Measurements from ENCODE around the gene KIRREL3. TPM values are rescaled to one million over a fixed set of nuclear protein-coding genes. Genes with fewer than 3 reads are reported as not detected.

KIRREL3 gene
- total and polyA plus RNA-seq, 2 of the 8 experiments (the other 6 are each of a cell fraction or from before 2014, with no cell fraction given): 0.29 to 0.32 TPM

DNA sequence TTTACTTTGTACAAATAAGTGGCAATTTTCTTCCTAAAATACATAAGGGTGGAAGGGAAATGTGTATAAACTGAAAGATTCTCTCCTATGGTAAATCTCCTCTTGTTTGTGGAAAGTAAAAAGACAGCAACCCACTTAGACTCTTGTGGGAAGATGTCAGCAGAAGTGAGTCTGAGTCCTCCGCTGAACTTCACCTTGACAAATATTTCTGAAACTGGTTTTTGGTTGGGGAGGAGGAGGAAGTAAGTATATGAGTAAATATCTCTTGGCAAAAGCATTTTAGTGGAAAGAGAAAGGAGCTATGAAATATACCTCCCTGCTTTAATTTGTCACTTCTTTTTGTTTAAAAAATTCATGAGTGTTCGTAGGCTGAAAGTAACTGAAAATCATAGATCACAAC, 196.2 kb downstream of the KIRREL3 start:
- H2BK5ac ChIP-seq (ENCODE audit: low read depth, low read length): no peak overlapping the region
- H3K56ac ChIP-seq (replicated peaks; ENCODE audit: insufficient read length, low read depth, low read length): no peak overlapping the region
- H3K79me1 ChIP-seq (ENCODE audit: low read depth, low read length): no peaks in the 10 kb centered on the region
- H3K18ac ChIP-seq (ENCODE audit: extremely low read depth, low read length): no peak overlapping the region
- no peak overlapping the region for H3K4ac ChIP-seq (replicated peaks; ENCODE audit: insufficient read length, low read depth, low read length)
- no peaks in the 10 kb centered on the region for H4K20me1 ChIP-seq (replicated peaks in 1 of 2; ENCODE audit: control insufficient read depth in 1 of 2, insufficient read depth in 2 of 2, low read length in 2 of 2)
- H2AK5ac ChIP-seq (ENCODE audit: low read depth, low read length): no peak overlapping the region
- H4K8ac ChIP-seq (ENCODE audit: extremely low read depth, insufficient read depth, low read length): no peak overlapping the region
- H3K36me3 ChIP-seq (ENCODE audit: control insufficient read depth in 2 of 4, insufficient read depth in 4 of 4, low read length in 3 of 4): no peaks in the 10 kb centered on the region
- no peaks in the 10 kb centered on the region for H3K4me1 ChIP-seq (replicated peaks in 1 of 4; ENCODE audit: control insufficient read depth in 3 of 4, insufficient read depth in 4 of 4, low read length in 3 of 4)
- no peak overlapping the region for H2BK12ac ChIP-seq (ENCODE audit: low read depth, low read length)
- H3K4me3 ChIP-seq (ENCODE audit: extremely low read depth in 1 of 4, insufficient read depth in 2 of 4, low read depth in 3 of 4, low read length in 4 of 4): no peak overlapping the region
- POLR2A ChIA-PET (ENCODE audit: partially characterized antibody): no interaction called here
- CTCF ChIA-PET (ENCODE audit: partially characterized antibody): interaction anchor here (2.0 to 2.5 kb wide), 2 partner anchors 13 to 14 kb away, joined by 5 to 11 read pairs; no protein-coding TSS in a partner anchor
- H3K79me2 ChIP-seq (ENCODE audit: control insufficient read depth in 1 of 2, insufficient read depth in 2 of 2, low read length in 2 of 2): no peaks in the 10 kb centered on the region
- H2AFZ ChIP-seq (ENCODE audit: low read length): no peak overlapping the region
- H4K91ac ChIP-seq (replicated peaks; ENCODE audit: insufficient read length, low read length): no peak overlapping the region
- H2BK20ac ChIP-seq (ENCODE audit: low read length): no peak overlapping the region
- FAIRE-seq (no peak), DNase-seq (ENCODE audit: low read depth in 1 of 2, low spot score in 2 of 2) (no peak)
- no peak overlapping the region for H2BK120ac ChIP-seq (replicated peaks; ENCODE audit: low read depth, low read length)
- H3K14ac ChIP-seq (ENCODE audit: insufficient read length): no peak overlapping the region
- H3K9ac ChIP-seq (replicated peaks in 1 of 4; ENCODE audit: extremely low read depth in 1 of 4, low read depth in 3 of 4, low read length in 3 of 4): no peak overlapping the region
- H3K9me3 ChIP-seq (ENCODE audit: insufficient read depth in 2 of 2, low read depth in 1 of 2, low read length in 1 of 2): no peaks in the 10 kb centered on the region
- H3K23ac ChIP-seq (ENCODE audit: insufficient read length): no peak overlapping the region
- H4K5ac ChIP-seq (ENCODE audit: insufficient read length, low read depth, low read length): no peak overlapping the region
- no peaks in the 10 kb centered on the region for H3K27me3 ChIP-seq (replicated peaks in 1 of 4; ENCODE audit: control insufficient read depth in 3 of 4, extremely low read depth in 1 of 4, insufficient read depth in 3 of 4, low read length in 3 of 4)
- H2BK15ac ChIP-seq (ENCODE audit: low read length): no peak overlapping the region
- WGBS, 2 experiments (ENCODE audit: extremely low coverage in 1 of 2, insufficient coverage in 1 of 2, insufficient read length in 1 of 2, insufficient replicate concordance in 2 of 2, low coverage in 1 of 2, low lambda C conversion rate in 2 of 2, missing lambda C conversion rate in 1 of 2): 95% methylated on average over 2 of the region's 2 CpGs; no CpG with 5 or more reads in 1 of the 2 experiments
- no peak overlapping the region for H3K4me2 ChIP-seq (ENCODE audit: insufficient read depth in 1 of 2, low read depth in 2 of 2, low read length in 2 of 2)
- no peaks in the 10 kb centered on the region for H3K23me2 ChIP-seq (ENCODE audit: low read depth, low read length)
- H3K27ac ChIP-seq (ENCODE audit: low read depth, low read length): no peak overlapping the region
- TF ChIP-seq SIX5 (IDR thresholded peaks at IDR 0.05; ENCODE audit: low read depth, low read length): no peak
- no peak for TF ChIP-seq CBX8 (IDR thresholded peaks at IDR 0.05; ENCODE audit: borderline replicate concordance, low read depth, low read length)

Data from H1 (cell line).